KOPT-K1 (cell line): Measurements from ENCODE around the gene COX17.

Source experiments
- H3K27ac ChIP-seq: fragments of 200-600 bp; sonication (generic); 2 replicates; pipeline ENCODE4 v1.5.1; 2016; ENCODE audit warnings: antibody characterized with exemption, mild to moderate bottlenecking, low read depth, low read length; ENCODE audit not compliant: poor library complexity, severe bottlenecking
- H3K36me3 ChIP-seq: fragments of 200-600 bp; sonication (generic); 2 replicates; pipeline ENCODE4 v1.5.1; 2017; ENCODE audit warnings: antibody characterized with exemption, mild to moderate bottlenecking, low read length, moderate library complexity; ENCODE audit not compliant: insufficient read depth
- H3K9me3 ChIP-seq: fragments of 200-600 bp; sonication (generic); 2 replicates; pipeline ENCODE4 v1.5.1; 2017; ENCODE audit warnings: antibody characterized with exemption, low read length, mild to moderate bottlenecking; ENCODE audit not compliant: insufficient read depth, poor library complexity, severe bottlenecking

The COX17 gene

DNA sequence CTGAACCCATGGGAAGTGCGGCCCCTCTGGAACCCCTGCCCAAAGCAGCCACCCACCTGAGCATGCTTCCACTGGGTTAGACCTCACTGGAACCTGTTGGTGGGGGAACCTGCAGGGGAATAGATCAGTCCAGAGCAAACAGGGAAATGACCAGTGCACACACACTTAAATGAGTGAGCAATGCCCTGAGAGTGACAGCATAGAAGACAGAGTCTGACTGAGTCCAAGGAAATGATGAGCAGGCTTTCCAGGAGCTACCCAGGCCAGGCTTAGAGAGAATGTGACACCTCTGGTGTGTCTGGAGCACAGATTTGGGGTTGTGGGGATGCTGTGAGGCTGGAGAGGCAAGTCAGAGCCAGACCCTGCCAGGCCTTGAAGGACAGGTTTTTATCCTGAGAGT is 51.0 kb downstream of the COX17 start:
- Histone ChIP-seq H3K9me3 (no peaks in the 10 kb centered on the region), H3K27ac (no peak overlapping the region), H3K36me3 (no peaks in the 10 kb centered on the region)

DNA sequence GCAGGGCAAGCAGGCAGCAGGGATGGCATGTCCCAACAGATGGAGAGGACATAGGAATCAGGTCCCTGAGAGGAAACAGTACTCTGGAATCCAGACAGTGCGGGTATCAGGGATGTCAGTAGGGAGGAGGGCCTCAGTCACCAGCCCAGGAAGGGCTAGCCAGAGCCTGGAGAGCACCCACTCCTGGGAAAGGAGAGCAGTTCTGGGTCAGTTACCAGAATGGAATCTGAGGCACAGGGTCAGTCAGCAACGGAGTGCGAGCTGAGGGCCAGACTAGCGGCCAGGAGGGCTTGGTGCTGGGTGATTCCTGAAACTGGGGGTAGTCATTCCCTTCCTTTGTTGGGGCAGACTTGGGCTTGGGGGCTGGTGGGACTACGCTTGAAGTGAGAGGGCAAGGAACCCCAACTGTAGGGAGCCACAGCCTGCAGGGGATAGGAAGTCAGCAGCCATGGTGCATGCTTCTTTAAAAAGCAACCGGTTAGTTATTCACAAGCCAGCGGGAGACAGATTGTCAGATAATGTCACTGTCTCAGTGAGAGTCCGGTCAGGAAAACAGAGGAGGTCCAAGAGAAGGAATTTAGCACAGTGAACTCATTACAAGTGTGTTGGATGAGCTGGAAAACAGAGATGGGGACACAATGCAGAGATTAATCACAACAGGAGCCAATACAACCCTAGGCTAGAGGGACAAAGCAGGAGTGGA is 51.6 kb downstream of the COX17 start:
- no peaks in the 10 kb centered on the region for H3K9me3 ChIP-seq
- H3K27ac ChIP-seq = no peak overlapping the region
- H3K36me3 ChIP-seq = no peaks in the 10 kb centered on the region

DNA sequence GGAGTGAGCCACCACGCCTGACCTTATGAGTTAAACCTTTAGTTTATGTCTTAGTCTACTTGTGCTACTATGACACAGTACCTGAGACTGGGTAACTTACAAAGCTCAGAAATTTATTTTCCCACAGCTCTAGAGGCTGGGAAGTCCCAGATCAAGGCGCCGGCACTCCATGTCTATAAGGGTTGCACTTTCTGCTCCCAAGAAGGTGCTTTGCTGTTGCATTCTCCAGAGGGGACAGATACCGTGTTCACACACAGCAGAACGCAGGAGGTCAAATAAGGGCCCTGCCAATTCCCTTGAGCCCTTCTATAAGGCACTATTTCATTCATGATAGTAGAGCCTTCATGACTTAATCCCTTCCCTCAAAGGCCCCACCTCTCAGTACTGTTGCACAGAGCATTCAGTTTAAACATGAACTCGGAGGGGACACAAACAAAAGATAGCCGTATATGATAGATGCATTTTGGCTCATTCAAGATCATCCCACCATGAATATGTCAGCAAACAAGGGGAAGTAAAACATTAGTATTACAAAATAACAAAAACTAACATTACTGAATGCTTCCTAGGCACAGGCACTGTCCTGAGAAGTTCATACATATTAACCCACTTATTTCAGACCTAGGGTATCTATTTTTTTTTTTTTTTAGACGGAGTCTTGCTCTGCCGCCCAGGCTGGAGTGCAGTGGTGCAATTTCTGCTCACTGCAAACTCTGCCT is 53.0 kb downstream of the COX17 start:
- no peaks in the 10 kb centered on the region for H3K9me3 ChIP-seq
- no peaks in the 10 kb centered on the region for H3K36me3 ChIP-seq
- H3K27ac ChIP-seq = no peak overlapping the region

DNA sequence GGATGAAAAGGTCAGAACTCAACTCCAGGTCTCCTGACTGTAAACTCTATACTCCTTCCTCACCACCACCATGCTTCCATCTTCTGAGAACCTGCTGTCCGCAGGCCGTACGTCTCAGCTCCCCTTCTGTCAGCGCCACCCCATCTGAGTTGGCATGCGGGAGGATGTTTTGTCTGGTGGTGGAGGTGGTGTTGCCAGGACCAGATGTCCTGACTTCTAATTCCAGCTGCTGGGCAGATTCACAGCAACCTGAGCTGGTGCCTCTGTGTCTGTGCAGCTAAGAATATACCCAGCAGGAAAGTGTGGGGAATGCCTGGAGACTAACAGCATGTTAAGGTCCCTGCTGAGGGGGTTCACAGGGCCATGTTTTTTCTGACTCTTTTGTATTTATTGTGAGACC is 56.3 kb downstream of the COX17 start:
- no peak overlapping the region for H3K27ac ChIP-seq

More for the DNA sequence above, 56.3 kb downstream of the COX17 start:
- Histone ChIP-seq H3K36me3 (no peaks in the 10 kb centered on the region), H3K9me3 (no peaks in the 10 kb centered on the region)
